Measurements from ENCODE around the gene LRMDA. TPM values are rescaled to one million over a fixed set of nuclear protein-coding genes. Genes with fewer than 3 reads are reported as not detected.

Gene LRMDA
- total and polyA plus RNA-seq, 12 donors = 30.7 to 132 (median 78.1) TPM

- 93 to 97% (median 95%) methylated on average over 7 of the region's 7 CpGs for WGBS, 4 donors
- TF ChIP-seq CTCF (IDR thresholded peaks at IDR 0.05) = no peak
- TF ChIP-seq POLR2A (IDR thresholded peaks at IDR 0.05) = no peak
- Histone ChIP-seq H3K4me1 (replicated peaks in 1 of 2) (no peaks in the 10 kb centered on the region), H3K9me3 (replicated peaks in 1 of 3) (no peaks in the 10 kb centered on the region), H3K36me3 (replicated peaks in 1 of 2) (no peaks in the 10 kb centered on the region), H3K27me3 (no peaks in the 10 kb centered on the region), H3K27ac (no peak overlapping the region), H3K4me3 (no peak overlapping the region)
- no peak for DNase-seq
- intact Hi-C loops (cut with DNase I) = no loop called here
Observed at GRCh38 chr10:75999515-76000209, 568.2 kb downstream of the LRMDA start.

GRCh38 chr10:76000550-76000949 is 569.1 kb downstream of the LRMDA start:
- WGBS, 4 donors = 88 to 97% (median 92%) methylated on average over 5 of the region's 5 CpGs
- Histone ChIP-seq H3K36me3 (replicated peaks in 1 of 2) (no peaks in the 10 kb centered on the region), H3K4me1 (replicated peaks in 1 of 2) (no peaks in the 10 kb centered on the region), H3K27ac (no peak overlapping the region), H3K4me3 (no peak overlapping the region), H3K9me3 (replicated peaks in 1 of 3) (no peaks in the 10 kb centered on the region), H3K27me3 (no peaks in the 10 kb centered on the region)
- intact Hi-C loops (cut with DNase I) = no loop called here
- DNase-seq = no peak
- TF ChIP-seq POLR2A (IDR thresholded peaks at IDR 0.05) = no peak
- no peak for TF ChIP-seq CTCF (IDR thresholded peaks at IDR 0.05)

- WGBS, 4 donors = 86 to 90% (median 88%) methylated on average over 4 of the region's 4 CpGs
- DNase-seq = no peak
- Histone ChIP-seq H3K9me3 (replicated peaks in 1 of 3) (no peaks in the 10 kb centered on the region), H3K4me3 (no peak overlapping the region), H3K27ac (no peak overlapping the region), H3K36me3 (replicated peaks in 1 of 2) (no peaks in the 10 kb centered on the region), H3K4me1 (replicated peaks in 1 of 2) (no peaks in the 10 kb centered on the region), H3K27me3 (no peaks in the 10 kb centered on the region)
- intact Hi-C loops (cut with DNase I) = no loop called here
- TF ChIP-seq CTCF (IDR thresholded peaks at IDR 0.05) = no peak
- TF ChIP-seq POLR2A (IDR thresholded peaks at IDR 0.05) = no peak
Observed at GRCh38 chr10:76001019-76001418, 569.6 kb downstream of the LRMDA start.

GRCh38 chr10:76001461-76001860 is 570.0 kb downstream of the LRMDA start:
- no peak overlapping the region for H3K27ac ChIP-seq
- H3K36me3 ChIP-seq (replicated peaks in 1 of 2) = no peaks in the 10 kb centered on the region
- intact Hi-C loops (cut with DNase I) = no loop called here
- no peak overlapping the region for H3K4me3 ChIP-seq
- TF ChIP-seq POLR2A (IDR thresholded peaks at IDR 0.05) (no peak), CTCF (IDR thresholded peaks at IDR 0.05) (no peak)
- H3K4me1 ChIP-seq (replicated peaks in 1 of 2) = no peaks in the 10 kb centered on the region
- no peaks in the 10 kb centered on the region for H3K9me3 ChIP-seq (replicated peaks in 1 of 3)
- 97 to 100% (median 99%) methylated on average over 1 of the region's 1 CpG for WGBS, 4 donors
- H3K27me3 ChIP-seq = no peaks in the 10 kb centered on the region
- DNase-seq = no peak

Data from adrenal gland (tissue), 12 donors.